Neuronal stem cell (in vitro differentiated cells): ENCODE data around the gene ZBTB2.
A peak's percentile ranks its signal among the peaks of the same experiment; 100 is the strongest.

Source experiments
- DNase-seq: peaks from one replicate; pipeline ENCODE4 v3.0.0-alpha.2; 2013; ENCODE audit warnings: low spot score
- H2AFZ ChIP-seq: one replicate; pipeline ENCODE4 v1.6.1; 2013; ENCODE audit warnings: mild to moderate bottlenecking, low read length, inconsistent platforms
- H2AK5ac ChIP-seq: 2 replicates; pipeline ENCODE4 v1.6.1; 2013; ENCODE audit warnings: low read depth, mild to moderate bottlenecking, inconsistent platforms, low read length, moderate library complexity, mixed read lengths
- H2BK120ac ChIP-seq: 2 replicates; pipeline ENCODE4 v1.6.1; 2013; ENCODE audit warnings: low read depth, mild to moderate bottlenecking, inconsistent platforms, low read length, moderate library complexity, mixed read lengths
- H2BK12ac ChIP-seq: one replicate; pipeline ENCODE4 v1.6.1; 2013; ENCODE audit warnings: low read length, inconsistent platforms
- H2BK15ac ChIP-seq: 2 replicates; pipeline ENCODE4 v1.6.1; 2013; ENCODE audit warnings: mild to moderate bottlenecking, low read length, inconsistent platforms, mixed read lengths
- H2BK5ac ChIP-seq: one replicate; pipeline ENCODE4 v1.6.1; 2013; ENCODE audit warnings: inconsistent platforms, mild to moderate bottlenecking, low read length, moderate library complexity
- H3K14ac ChIP-seq: one replicate; pipeline ENCODE4 v1.6.1; 2013; ENCODE audit warnings: low read length, inconsistent platforms
- H3K18ac ChIP-seq: 2 replicates; pipeline ENCODE4 v1.6.1; 2013; ENCODE audit warnings: low read length, inconsistent platforms
- H3K23ac ChIP-seq: 2 replicates; pipeline ENCODE4 v1.6.1; 2013; ENCODE audit warnings: low read depth, mild to moderate bottlenecking, mixed read lengths, low read length, inconsistent platforms; ENCODE audit not compliant: poor library complexity
- H3K27ac ChIP-seq: replicated peaks from 3 replicates; pipeline ENCODE4 v1.5.1; 2013; ENCODE audit warnings: low read length, inconsistent platforms
- H3K27me3 ChIP-seq, 3 experiments: 2 replicates each; pipeline ENCODE4 v1.6.1; 2013; ENCODE audit warnings: low read length in 3 of 3, mild to moderate bottlenecking in 2 of 3, inconsistent platforms in 1 of 3, low read depth in 1 of 3, mixed read lengths in 1 of 3, moderate library complexity in 1 of 3; ENCODE audit not compliant: control insufficient read depth in 3 of 3, insufficient read depth in 3 of 3
- H3K36me3 ChIP-seq, 2 donors: replicated peaks in 1 of 2; 2 replicates each; pipeline ENCODE4 v1.6.1; 2013; ENCODE audit warnings: low read length in 2 of 2; ENCODE audit not compliant: control insufficient read depth in 2 of 2, insufficient read depth in 2 of 2
- H3K4ac ChIP-seq: 2 replicates; pipeline ENCODE4 v1.6.1; 2013; ENCODE audit warnings: inconsistent platforms, mild to moderate bottlenecking, low read length, moderate library complexity
- H3K4me1 ChIP-seq, 2 donors: 1 replicate in 1 of 2; 2 replicates in 1 of 2; pipeline ENCODE4 v1.6.1; 2013; ENCODE audit warnings: low read length in 2 of 2, low read depth in 1 of 2; ENCODE audit not compliant: control insufficient read depth in 2 of 2, insufficient read depth in 1 of 2
- H3K4me2 ChIP-seq: one replicate; pipeline ENCODE4 v1.6.1; 2013; ENCODE audit warnings: mild to moderate bottlenecking, low read length, inconsistent platforms; ENCODE audit not compliant: insufficient read depth, poor library complexity, severe bottlenecking
- H3K4me3 ChIP-seq, 2 donors: 2 replicates each; pipeline ENCODE4 v1.5.1; 2013; ENCODE audit warnings: low read length in 2 of 2, mild to moderate bottlenecking in 2 of 2, inconsistent platforms in 1 of 2, moderate library complexity in 1 of 2
- H3K79me1 ChIP-seq: one replicate; pipeline ENCODE4 v1.6.1; 2013; ENCODE audit warnings: low read depth, mild to moderate bottlenecking, inconsistent platforms, low read length, moderate library complexity
- H3K9ac ChIP-seq: one replicate; pipeline ENCODE4 v1.6.1; 2013; ENCODE audit warnings: mild to moderate bottlenecking, low read depth, low read length, inconsistent platforms; ENCODE audit not compliant: poor library complexity
- H3K9me3 ChIP-seq, 2 donors: replicated peaks in 1 of 2; 2 replicates each; pipeline versions ENCODE3 to v1.6.1; 2013; ENCODE audit warnings: low read length in 2 of 2, mild to moderate bottlenecking in 2 of 2, inconsistent platforms in 1 of 2, low read depth in 1 of 2, mixed read lengths in 1 of 2, moderate library complexity in 1 of 2; ENCODE audit not compliant: control insufficient read depth in 2 of 2, insufficient read depth in 1 of 2
- H4K8ac ChIP-seq: one replicate; pipeline ENCODE4 v1.6.1; 2013; ENCODE audit warnings: low read depth, mild to moderate bottlenecking, inconsistent platforms, low read length, moderate library complexity
- H4K91ac ChIP-seq: one replicate; pipeline ENCODE4 v1.6.1; 2013; ENCODE audit warnings: low read length, low read depth, mild to moderate bottlenecking, inconsistent platforms; ENCODE audit not compliant: poor library complexity
- WGBS, 2 donors: extraction: QIAGEN DNeasy Blood & Tissue Kit; methylation state at CpG; one replicate each; pipeline ENCODE4 v1.1.7; 2013; ENCODE audit warnings: missing lambda C conversion rate in 2 of 2, mixed read lengths in 1 of 2; ENCODE audit not compliant: insufficient read length in 2 of 2, insufficient replicate concordance in 1 of 2; ENCODE audit errors: extremely low coverage in 2 of 2; 5-methylcytosine and 5-hydroxymethylcytosine counted together

The ZBTB2 gene

GRCh38 chr6:151399679-151400078, 8.3 kb upstream of the ZBTB2 start:
- Histone ChIP-seq H3K4me3 (no peak overlapping the region), H2BK5ac (no peak overlapping the region), H3K18ac (no peak overlapping the region), H3K36me3 (peaks cover 2 to 86% of the 10 kb centered on the region in 2 donors), H4K8ac (no peak overlapping the region), H3K9ac (no peak overlapping the region), H3K4ac (no peak overlapping the region), H2BK12ac (no peak overlapping the region), H3K23ac (no peak overlapping the region), H2AK5ac (no peak overlapping the region), H2AFZ (no peak overlapping the region), H3K4me1 (peaks cover 0 to 2% of the 10 kb centered on the region in 2 donors), H3K27me3 (no peaks in the 10 kb centered on the region), H3K14ac (no peak overlapping the region), H4K91ac (no peak overlapping the region), H3K4me2 (no peak overlapping the region), H3K27ac (no peak overlapping the region), H3K9me3 (no peaks in the 10 kb centered on the region), H2BK120ac (no peak overlapping the region), H2BK15ac (no peak overlapping the region), H3K79me1 (peaks cover 2% of the 10 kb centered on the region)
- no peak for DNase-seq
- whole genome bisulfite sequencing, 2 donors = no CpG with 5 or more reads among the region's 3 CpGs

GRCh38 chr6:151393410-151393809, 2.1 kb upstream of the ZBTB2 start:
- Histone ChIP-seq H3K4me3 (no peak overlapping the region), H3K79me1 (peaks cover 2% of the 10 kb centered on the region)
- no CpG with 5 or more reads among the region's 4 CpGs for WGBS, 2 donors

GRCh38 chr6:151392427-151392826, 1.1 kb upstream of the ZBTB2 start:
- H2BK5ac ChIP-seq = no peak overlapping the region
- no peak overlapping the region for H3K14ac ChIP-seq
- no peaks in the 10 kb centered on the region for H3K9me3 ChIP-seq
- H3K23ac ChIP-seq = no peak overlapping the region
- no peak for DNase-seq
- H3K27ac ChIP-seq = no peak overlapping the region
- H2AK5ac ChIP-seq = no peak overlapping the region
- no peak overlapping the region for H4K8ac ChIP-seq
- peaks cover 2% of the 10 kb centered on the region for H3K79me1 ChIP-seq
- H3K9ac ChIP-seq = no peak overlapping the region
- no peaks in the 10 kb centered on the region for H3K27me3 ChIP-seq
- H3K18ac ChIP-seq = no peak overlapping the region
- H4K91ac ChIP-seq = no peak overlapping the region
- H2BK12ac ChIP-seq = no peak overlapping the region
- no peak overlapping the region for H3K4ac ChIP-seq
- H2BK15ac ChIP-seq = no peak overlapping the region
- no CpG with 5 or more reads among the region's 3 CpGs for WGBS, 2 donors
- peaks cover 2 to 56% of the 10 kb centered on the region in 2 donors for H3K36me3 ChIP-seq
- peak overlapping the region; percentile 83 for H3K4me2 ChIP-seq
- no peak overlapping the region for H2AFZ ChIP-seq
- H3K4me3 ChIP-seq = peak overlapping the region; percentile 61 to 81
- no peak overlapping the region for H2BK120ac ChIP-seq
- peaks cover 6 to 17% of the 10 kb centered on the region in 2 donors for H3K4me1 ChIP-seq

More at GRCh38 chr6:151393410-151393809, 2.1 kb upstream of the ZBTB2 start:
- no peak overlapping the region for H4K8ac ChIP-seq
- H3K9ac ChIP-seq = no peak overlapping the region
- DNase-seq = no peak
- peaks cover 6 to 17% of the 10 kb centered on the region in 2 donors for H3K4me1 ChIP-seq
- H3K4ac ChIP-seq = no peak overlapping the region
- no peak overlapping the region for H2BK12ac ChIP-seq
- no peaks in the 10 kb centered on the region for H3K9me3 ChIP-seq
- no peak overlapping the region for H2BK120ac ChIP-seq
- no peak overlapping the region for H2BK15ac ChIP-seq
- no peak overlapping the region for H4K91ac ChIP-seq
- no peak overlapping the region for H3K14ac ChIP-seq
- no peak overlapping the region for H2AK5ac ChIP-seq
- no peak overlapping the region for H3K18ac ChIP-seq
- H2AFZ ChIP-seq = no peak overlapping the region
- no peak overlapping the region for H3K23ac ChIP-seq
- H2BK5ac ChIP-seq = no peak overlapping the region
- H3K27me3 ChIP-seq = no peaks in the 10 kb centered on the region
- peaks cover 2 to 57% of the 10 kb centered on the region in 2 donors for H3K36me3 ChIP-seq
- H3K4me2 ChIP-seq = no peak overlapping the region
- H3K27ac ChIP-seq = no peak overlapping the region

- Histone ChIP-seq H4K91ac (peak overlapping the region; percentile 82), H3K9ac (peak overlapping the region; percentile 99), H2AFZ (peak overlapping the region; percentile 77), H2BK15ac (peak overlapping the region; percentile 22), H3K14ac (peak overlapping the region; percentile 98), H2BK12ac (peak overlapping the region; percentile 52), H3K23ac (peak overlapping the region; percentile 99), H2BK5ac (peak overlapping the region; percentile 99), H3K27me3 (no peaks in the 10 kb centered on the region), H3K9me3 (no peaks in the 10 kb centered on the region), H2AK5ac (peak overlapping the region; percentile 96), H3K27ac (peak overlapping the region; percentile 100), H3K18ac (peak overlapping the region; percentile 99), H3K4me1 (peaks cover 6 to 17% of the 10 kb centered on the region in 2 donors), H3K4me3 (peak overlapping the region; percentile 61 to 99), H4K8ac (peak overlapping the region; percentile 93), H3K4me2 (peak overlapping the region; percentile 39), H3K79me1 (peaks cover 3% of the 10 kb centered on the region), H2BK120ac (no peak overlapping the region), H3K4ac (peak overlapping the region; percentile 44), H3K36me3 (peaks cover 2 to 56% of the 10 kb centered on the region in 2 donors)
- no CpG with 5 or more reads among the region's 78 CpGs for WGBS, 2 donors
- peak; percentile 77 for DNase-seq
Observed at GRCh38 chr6:151390851-151391470, 398 bp downstream of the ZBTB2 start.
